Fibroblast of villous mesenchyme (primary cell): ENCODE data around the gene ADAM15. TPM values are rescaled to one million over a fixed set of nuclear protein-coding genes. Genes with fewer than 3 reads are reported as not detected.

Experiments
- DNase-seq: peaks from one replicate; pipeline ENCODE4 v3.0.0-alpha.2; 2010; ENCODE audit warnings: low read depth
- H3K4me3 ChIP-seq: 2 replicates; pipeline ENCODE4 v1.5.1; 2011; ENCODE audit warnings: low read depth, mild to moderate bottlenecking, low read length
- total RNA-seq: library from RNA; depleted of rRNA; stranded (reverse); fragments of >200 nt; gene quantifications from 2 replicates; pipeline ENCODE4 v1.2.3, GENCODE V29; 2012
- TF ChIP-seq, protein P1 (sequence below): IDR thresholded peaks from 2 replicates; pipeline ENCODE4 v1.5.1; 2012; ENCODE audit warnings: low read depth, mild to moderate bottlenecking, low read length; ENCODE audit not compliant: insufficient read depth

The ADAM15 gene
- total RNA-seq, 1 donor, result 49.2 TPM

DNA sequence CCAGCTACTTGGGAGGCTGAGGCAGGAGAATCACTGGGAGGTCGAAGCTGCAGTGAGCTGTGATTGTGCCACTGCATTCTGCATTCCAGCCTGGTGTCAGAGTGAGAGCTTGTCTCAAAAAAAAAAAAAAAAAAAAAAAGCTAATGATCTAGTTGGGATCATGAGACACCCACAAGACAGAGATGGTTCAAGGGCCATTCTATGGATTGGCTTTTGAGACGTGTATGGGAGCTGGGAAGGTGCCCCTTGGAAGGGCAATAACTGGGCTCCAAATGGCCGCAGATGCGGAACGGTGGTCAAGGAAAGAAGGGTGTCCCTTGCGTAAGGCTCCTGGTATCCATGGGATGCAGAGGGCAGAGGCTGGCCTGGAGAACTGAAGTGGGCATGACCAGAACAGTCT lies 6.8 kb upstream of the ADAM15 start:
- no peak for DNase-seq
- TF ChIP-seq, protein P1, sequence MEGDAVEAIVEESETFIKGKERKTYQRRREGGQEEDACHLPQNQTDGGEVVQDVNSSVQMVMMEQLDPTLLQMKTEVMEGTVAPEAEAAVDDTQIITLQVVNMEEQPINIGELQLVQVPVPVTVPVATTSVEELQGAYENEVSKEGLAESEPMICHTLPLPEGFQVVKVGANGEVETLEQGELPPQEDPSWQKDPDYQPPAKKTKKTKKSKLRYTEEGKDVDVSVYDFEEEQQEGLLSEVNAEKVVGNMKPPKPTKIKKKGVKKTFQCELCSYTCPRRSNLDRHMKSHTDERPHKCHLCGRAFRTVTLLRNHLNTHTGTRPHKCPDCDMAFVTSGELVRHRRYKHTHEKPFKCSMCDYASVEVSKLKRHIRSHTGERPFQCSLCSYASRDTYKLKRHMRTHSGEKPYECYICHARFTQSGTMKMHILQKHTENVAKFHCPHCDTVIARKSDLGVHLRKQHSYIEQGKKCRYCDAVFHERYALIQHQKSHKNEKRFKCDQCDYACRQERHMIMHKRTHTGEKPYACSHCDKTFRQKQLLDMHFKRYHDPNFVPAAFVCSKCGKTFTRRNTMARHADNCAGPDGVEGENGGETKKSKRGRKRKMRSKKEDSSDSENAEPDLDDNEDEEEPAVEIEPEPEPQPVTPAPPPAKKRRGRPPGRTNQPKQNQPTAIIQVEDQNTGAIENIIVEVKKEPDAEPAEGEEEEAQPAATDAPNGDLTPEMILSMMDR, result no peak
- no peak overlapping the region for H3K4me3 ChIP-seq

DNA sequence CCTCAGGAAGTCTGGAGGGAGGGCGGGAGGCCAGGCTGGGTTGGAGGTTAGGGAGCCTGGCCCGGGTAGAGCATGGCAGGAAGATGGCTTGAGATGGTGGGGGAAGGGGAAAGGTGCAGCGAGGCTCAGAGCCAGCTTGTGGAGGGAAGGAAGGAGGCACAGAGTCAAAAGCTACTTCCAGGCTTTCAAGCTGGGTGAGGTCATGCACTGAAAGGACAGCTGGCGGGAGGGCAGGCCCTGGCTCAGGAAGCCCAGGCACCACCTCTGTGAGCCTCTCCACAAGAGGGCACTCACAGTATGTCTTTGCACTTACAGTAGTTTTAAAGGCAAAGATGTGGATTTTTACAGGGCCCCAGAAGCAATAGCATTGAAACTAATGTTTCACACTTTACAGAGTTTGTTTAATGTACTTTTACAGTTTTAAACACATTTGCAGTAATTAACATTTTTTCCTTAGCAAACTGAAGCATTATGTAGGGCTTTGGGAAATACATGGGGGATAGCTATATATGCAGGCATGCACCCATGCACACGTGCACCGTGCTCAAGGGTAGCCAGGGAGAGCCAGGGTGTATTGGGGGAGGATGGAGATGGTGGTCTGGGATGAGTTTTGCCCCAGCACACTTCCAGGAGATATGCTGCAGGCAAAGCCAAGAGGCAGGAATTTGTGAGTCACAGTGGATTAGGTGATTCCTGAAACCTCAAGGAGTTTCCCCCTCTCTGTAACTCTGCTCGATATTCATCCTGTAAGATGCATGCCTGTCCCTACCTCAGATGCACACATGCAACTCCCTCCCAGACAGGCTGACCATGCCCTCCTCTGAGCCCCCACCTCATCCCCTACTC lies 6.1 kb upstream of the ADAM15 start:
- TF ChIP-seq, protein P1, result peak; percentile 77
- DNase-seq, result peak; percentile 83
- H3K4me3 ChIP-seq, result no peak overlapping the region

DNA sequence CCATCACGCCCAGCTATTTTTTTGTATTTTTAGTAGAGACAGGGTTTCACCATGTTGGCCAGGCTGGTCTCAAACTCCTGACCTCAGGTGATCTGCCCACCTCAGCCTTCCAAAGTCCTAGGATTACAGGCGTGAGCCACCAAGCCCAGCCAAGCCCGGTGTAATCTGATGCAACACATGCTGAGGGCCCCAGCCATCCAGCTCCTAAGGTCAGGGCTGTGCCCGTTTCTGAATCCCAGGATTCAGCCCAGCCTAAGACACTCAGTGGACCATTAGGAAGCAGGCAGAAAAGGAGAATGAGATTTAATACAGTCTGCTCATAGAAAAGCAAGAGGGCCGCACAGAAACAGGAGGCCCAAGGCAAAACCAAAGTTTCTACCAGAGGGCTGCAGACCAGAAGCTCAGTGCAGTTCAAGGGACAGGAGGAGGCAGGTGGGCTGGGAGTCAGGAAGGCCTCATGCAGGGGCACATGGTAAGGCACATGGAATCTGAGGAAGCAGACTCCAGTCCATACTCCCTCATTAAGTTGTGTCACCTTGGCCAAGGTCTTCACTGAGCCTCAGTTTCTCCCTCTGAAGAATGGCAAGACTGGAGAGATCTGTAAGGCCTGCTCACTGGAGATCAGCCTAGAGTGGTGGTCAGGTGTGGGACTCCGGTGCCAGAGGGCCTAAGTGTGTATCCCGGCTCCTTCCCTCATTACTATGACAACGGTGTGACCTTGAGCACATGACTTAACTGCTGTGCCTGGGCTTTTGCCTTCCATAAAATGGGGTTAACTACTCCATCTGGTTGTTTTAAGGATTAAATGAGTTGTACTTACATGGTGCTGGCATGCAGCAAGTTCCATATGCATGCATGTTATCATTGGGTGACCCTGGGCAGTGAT lies 2.4 kb upstream of the ADAM15 start:
- H3K4me3 ChIP-seq, result no peak overlapping the region
- TF ChIP-seq, protein P1, result no peak
- no peak for DNase-seq

DNA sequence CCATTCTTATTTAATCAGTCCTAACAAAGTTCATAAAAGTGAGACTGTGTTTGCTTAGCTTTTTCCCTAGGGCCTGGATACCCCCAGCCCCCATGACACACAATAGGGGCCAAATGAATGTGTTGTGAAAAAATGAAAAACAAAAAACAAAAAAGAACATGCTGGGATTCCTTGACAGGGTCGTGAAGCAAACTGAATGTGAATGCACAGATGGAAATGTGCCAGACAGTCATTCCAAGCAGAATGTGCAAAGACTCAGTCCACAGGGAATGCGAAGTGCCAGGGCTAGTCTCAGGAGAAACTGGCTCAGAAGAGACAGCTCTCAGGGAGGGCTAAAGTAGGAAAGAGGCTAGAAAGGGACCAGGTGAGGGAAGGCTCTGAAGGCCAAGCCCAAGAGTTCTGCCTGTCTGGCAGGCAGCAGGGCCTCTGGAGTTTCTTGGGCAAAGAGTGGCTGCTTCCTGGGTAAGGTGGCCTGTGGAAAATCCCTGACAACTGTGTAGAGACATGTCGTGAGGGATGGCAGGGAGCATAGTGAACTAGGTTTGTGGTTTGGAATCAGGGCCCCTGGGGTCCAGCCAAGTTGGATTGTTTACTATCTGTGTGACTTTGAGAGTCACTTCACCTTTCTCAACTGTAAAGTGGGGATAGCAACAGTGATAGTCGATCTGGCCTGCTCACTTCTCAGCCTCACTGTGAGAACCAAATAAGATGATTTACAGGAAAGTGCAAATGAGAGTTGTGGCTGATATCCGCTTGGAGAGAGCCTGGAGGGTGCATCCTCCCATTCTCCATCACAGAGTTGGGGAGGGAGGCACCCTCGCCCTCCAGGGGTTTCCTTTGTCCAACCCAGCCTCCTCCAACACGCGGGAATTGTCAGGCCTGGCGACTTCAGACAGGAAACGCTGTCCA lies 1.2 kb upstream of the ADAM15 start:
- TF ChIP-seq, protein P1, result no peak
- peak overlapping the region; percentile 74 for H3K4me3 ChIP-seq
- no peak for DNase-seq

DNA sequence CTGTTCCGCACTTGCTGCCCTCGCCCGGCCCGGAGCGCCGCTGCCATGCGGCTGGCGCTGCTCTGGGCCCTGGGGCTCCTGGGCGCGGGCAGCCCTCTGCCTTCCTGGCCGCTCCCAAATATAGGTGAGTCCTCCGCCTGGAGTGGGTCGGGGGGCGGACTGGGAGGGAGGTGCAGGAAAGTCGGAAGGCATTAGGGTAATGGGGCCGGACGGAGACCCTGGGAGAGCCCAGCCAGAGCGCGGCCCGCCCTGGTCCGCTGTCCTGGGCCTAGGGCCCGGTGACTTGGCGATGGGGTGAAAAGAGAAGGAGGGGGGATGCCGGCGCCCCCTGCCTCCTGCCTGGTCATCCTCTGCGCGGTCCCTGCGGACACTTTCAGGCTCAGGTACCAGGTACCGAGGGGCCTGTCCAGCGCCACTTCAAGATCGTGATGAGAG lies 243 bp downstream of the ADAM15 start:
- TF ChIP-seq, protein P1, result no peak
- H3K4me3 ChIP-seq, result peak overlapping the region; percentile 73
- DNase-seq, result no peak

DNA sequence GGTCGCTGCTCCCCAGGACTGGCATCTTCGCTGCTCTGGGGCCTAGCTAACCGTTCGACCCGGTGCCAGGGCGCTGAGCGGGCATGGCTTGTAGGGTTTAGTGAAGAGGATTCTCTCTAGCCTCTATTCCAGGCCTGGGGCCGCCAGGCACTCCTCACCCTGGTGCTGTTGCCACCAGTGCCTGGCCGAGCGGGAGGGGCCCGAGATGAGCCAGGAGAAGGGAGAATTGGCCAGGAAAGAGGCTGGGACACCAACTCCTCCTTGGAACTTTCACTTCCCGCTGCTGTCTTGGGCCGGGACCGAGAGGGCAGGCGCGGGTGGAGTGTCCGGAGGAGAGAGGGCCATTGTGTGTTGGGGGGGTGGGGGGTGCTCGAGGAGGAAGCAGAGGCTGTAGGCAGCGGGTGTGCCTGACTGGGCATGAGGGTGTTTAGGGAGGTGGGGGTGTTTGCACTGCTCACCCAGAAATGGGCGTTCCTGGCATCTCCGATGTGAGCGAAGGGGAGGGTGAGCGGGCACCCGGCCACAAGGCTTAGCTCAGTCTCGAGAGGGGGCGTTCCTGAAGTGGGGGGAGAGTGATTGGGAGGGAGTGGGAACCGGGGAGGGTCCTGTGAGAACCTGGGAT lies 772 bp downstream of the ADAM15 start:
- TF ChIP-seq, protein P1, result no peak
- DNase-seq, result peak; percentile 23
- peak overlapping the region; percentile 73 for H3K4me3 ChIP-seq
